Nephron (organoid): ENCODE measurements around the gene ABHD16A.
A peak's percentile ranks its signal among the peaks of the same experiment; 100 is the strongest.

Experiments
- H3K27ac Mint-ChIP-seq, 3 experiments: 2 replicates each; pipeline ENCODE4 v1.8.0; 2020; ENCODE audit warnings: mixed read lengths in 3 of 3, mild to moderate bottlenecking in 2 of 3, moderate library complexity in 1 of 3
- H3K27me3 Mint-ChIP-seq: 2 replicates; pipeline ENCODE4 v1.8.0; 2021; ENCODE audit warnings: low read depth, mild to moderate bottlenecking, moderate library complexity, mixed read lengths
- H3K36me3 Mint-ChIP-seq: 2 replicates; pipeline ENCODE4 v1.8.0; 2020; ENCODE audit warnings: low read depth, mixed read lengths
- H3K4me1 Mint-ChIP-seq: 2 replicates; pipeline ENCODE4 v1.8.0; 2020; ENCODE audit warnings: mixed read lengths
- H3K4me3 Mint-ChIP-seq, 3 experiments: 2 replicates each; pipeline ENCODE4 v1.8.0; 2020; ENCODE audit warnings: mild to moderate bottlenecking in 3 of 3, mixed read lengths in 3 of 3, moderate library complexity in 2 of 3
- H3K9me3 Mint-ChIP-seq: 2 replicates; pipeline ENCODE4 v1.8.0; 2020; ENCODE audit warnings: mixed read lengths
- CTCF ChIP-seq, 3 experiments: fragments of 200-600 bp; sonication (generic); IDR thresholded peaks; one replicate each; pipeline ENCODE4 v1.5.0; 2021; ENCODE audit warnings: antibody characterized with exemption in 3 of 3; ENCODE audit not compliant: unreplicated experiment in 3 of 3

The ABHD16A gene

GRCh38 chr6:31733734-31734133, 30.6 kb upstream of the ABHD16A start:
- no peak for TF ChIP-seq CTCF (IDR thresholded peaks at IDR 0.05; ENCODE audit: unreplicated experiment in 3 of 3)
- H3K9me3 Mint-ChIP-seq: no peaks in the 10 kb centered on the region
- peak overlapping the region; percentile 94 to 97 (median 95) for H3K4me3 Mint-ChIP-seq
- peak overlapping the region in 2 of 3 experiments; percentile 100 for H3K27ac Mint-ChIP-seq
- H3K27me3 Mint-ChIP-seq: no peaks in the 10 kb centered on the region
- peaks cover 59% of the 10 kb centered on the region for H3K4me1 Mint-ChIP-seq
- H3K36me3 Mint-ChIP-seq: peaks cover 43% of the 10 kb centered on the region

DNA sequence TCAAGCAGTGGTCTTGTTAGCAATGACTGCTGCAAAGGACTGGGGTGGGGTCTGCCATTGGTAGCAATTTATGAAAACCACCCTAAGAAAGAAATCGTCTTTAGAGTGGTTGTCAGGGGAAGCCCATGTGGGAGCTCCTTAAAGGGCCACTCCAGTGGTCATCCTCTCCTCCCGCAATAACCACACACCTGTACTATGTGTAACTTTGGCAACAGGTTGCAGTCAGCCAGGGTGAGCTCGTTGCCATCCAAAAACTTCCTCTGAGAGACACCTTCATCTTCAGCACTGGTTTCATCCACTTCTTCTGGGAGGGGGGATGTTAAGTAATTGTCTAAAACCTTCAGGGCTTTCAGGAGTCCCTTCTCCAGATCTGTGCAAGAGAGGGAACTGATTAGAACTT, 28.9 kb upstream of the ABHD16A start:
- Mint-ChIP-seq H3K27me3 (no peaks in the 10 kb centered on the region), H3K36me3 (peaks cover 56% of the 10 kb centered on the region)

DNA sequence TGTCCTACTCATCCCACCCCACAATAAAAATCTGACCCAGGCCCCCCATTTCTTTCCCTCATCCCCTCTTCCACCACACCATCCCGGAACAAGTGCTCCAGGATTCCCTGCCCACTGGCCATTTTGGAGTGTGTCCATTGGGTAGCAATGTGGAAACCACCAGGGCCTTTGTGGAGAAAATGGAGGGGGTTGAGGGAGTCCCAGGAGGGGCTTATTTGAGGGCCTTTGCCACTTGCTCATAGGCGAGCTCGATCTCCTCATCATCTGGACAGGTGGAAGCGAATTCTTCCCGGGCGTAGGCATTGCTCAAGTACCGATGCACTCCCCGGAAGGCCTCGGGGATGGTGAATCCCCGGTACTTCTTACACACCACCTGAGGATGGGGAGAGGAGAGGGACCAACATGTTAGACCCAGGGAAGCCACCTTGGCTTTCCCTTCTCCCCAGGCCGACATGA, 27.5 kb upstream of the ABHD16A start:
- H3K9me3 Mint-ChIP-seq: no peaks in the 10 kb centered on the region
- peaks cover 69% of the 10 kb centered on the region for H3K36me3 Mint-ChIP-seq

More for the DNA sequence above, 28.9 kb upstream of the ABHD16A start:
- Mint-ChIP-seq H3K4me1 (peaks cover 46% of the 10 kb centered on the region), H3K4me3 (peak overlapping the region; percentile 31 to 98 (median 54)), H3K27ac (peak overlapping the region in 2 of 3 experiments; percentile 15 to 28), H3K9me3 (no peaks in the 10 kb centered on the region)
- no peak for TF ChIP-seq CTCF (IDR thresholded peaks at IDR 0.05; ENCODE audit: unreplicated experiment in 3 of 3)

GRCh38 chr6:31729979-31730630, 27.0 kb upstream of the ABHD16A start:
- no peak for TF ChIP-seq CTCF (IDR thresholded peaks at IDR 0.05; ENCODE audit: unreplicated experiment in 3 of 3)
- Mint-ChIP-seq H3K27me3 (no peaks in the 10 kb centered on the region), H3K36me3 (peaks cover 69% of the 10 kb centered on the region), H3K27ac (peak overlapping the region; percentile 90 to 95 (median 92)), H3K9me3 (no peaks in the 10 kb centered on the region), H3K4me3 (peak overlapping the region; percentile 97 to 98 (median 98)), H3K4me1 (peaks cover 31% of the 10 kb centered on the region)

More for the DNA sequence above, 27.5 kb upstream of the ABHD16A start:
- peak overlapping the region; percentile 90 to 95 (median 92) for H3K27ac Mint-ChIP-seq
- peaks cover 35% of the 10 kb centered on the region for H3K4me1 Mint-ChIP-seq
- no peak for TF ChIP-seq CTCF (IDR thresholded peaks at IDR 0.05; ENCODE audit: unreplicated experiment in 3 of 3)
- H3K27me3 Mint-ChIP-seq: no peaks in the 10 kb centered on the region
- H3K4me3 Mint-ChIP-seq: peak overlapping the region; percentile 97 to 98 (median 98)

DNA sequence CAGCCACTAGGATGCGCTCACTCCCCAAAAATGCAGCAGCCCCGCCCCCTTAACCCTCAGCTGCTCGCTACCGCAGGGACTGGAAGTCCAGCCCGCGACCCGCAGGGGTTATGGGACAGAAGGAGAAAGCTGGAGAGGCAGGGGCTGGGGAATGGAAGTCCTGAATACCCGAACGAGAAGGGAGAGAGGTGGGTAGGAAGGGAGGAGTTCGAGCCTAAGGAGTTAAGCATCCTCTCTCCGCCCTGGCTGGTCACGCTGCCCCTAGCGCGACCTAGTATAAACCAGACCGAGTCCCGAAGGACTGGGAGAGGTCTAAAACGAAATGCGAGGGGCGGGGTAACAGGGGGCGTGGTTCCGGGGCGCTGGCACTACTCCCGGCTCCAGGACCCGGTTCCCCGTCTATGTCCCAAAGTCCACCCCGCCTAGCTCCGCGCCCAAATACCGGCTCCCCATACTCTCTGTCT, 26.4 kb upstream of the ABHD16A start:
- peak overlapping the region; percentile 90 to 95 (median 92) for H3K27ac Mint-ChIP-seq
- peak overlapping the region; percentile 97 to 98 (median 98) for H3K4me3 Mint-ChIP-seq
- peak in 2 of 3 experiments; percentile 63 to 75 for TF ChIP-seq CTCF (IDR thresholded peaks at IDR 0.05; ENCODE audit: unreplicated experiment in 3 of 3)
- H3K9me3 Mint-ChIP-seq: no peaks in the 10 kb centered on the region
- H3K4me1 Mint-ChIP-seq: peaks cover 31% of the 10 kb centered on the region
- H3K36me3 Mint-ChIP-seq: peaks cover 70% of the 10 kb centered on the region
- H3K27me3 Mint-ChIP-seq: no peaks in the 10 kb centered on the region
